GM23338 (cell line): ENCODE measurements around the gene GPC6. TPM values are rescaled to one million over a fixed set of nuclear protein-coding genes. Genes with fewer than 3 reads are reported as not detected.

ENCODE experiments used
- ATAC-seq: fragments of 200-7000 bp; cut with Tn5 transposase; 3 replicates; pipeline ENCODE4 v1.9.1; 2020
- DNase-seq: peaks from one replicate; pipeline ENCODE4 v3.0.0-alpha.2; 2015; ENCODE audit warnings: low spot score
- H2AFZ ChIP-seq: fragments of 200-600 bp; sonication (generic); 2 replicates; pipeline ENCODE4 v1.8.0; 2016; ENCODE audit warnings: antibody characterized with exemption, mild to moderate bottlenecking, moderate library complexity
- H3F3A ChIP-seq: fragments of 200-600 bp; sonication (generic); replicated peaks from 2 replicates; pipeline ENCODE4 v1.8.0; 2017; ENCODE audit warnings: antibody characterized with exemption, mixed run types, low read depth
- H3K27ac ChIP-seq: fragments of 200-600 bp; sonication (generic); 2 replicates; pipeline ENCODE4 v1.6.1; 2016; ENCODE audit warnings: low read depth
- H3K27me3 ChIP-seq: fragments of 200-600 bp; sonication (generic); 2 replicates; pipeline ENCODE4 v1.8.0; 2016; ENCODE audit warnings: mild to moderate bottlenecking, mixed run types, moderate library complexity; ENCODE audit not compliant: insufficient read depth
- H3K36me3 ChIP-seq: fragments of 200-600 bp; sonication (generic); 2 replicates; pipeline ENCODE4 v1.8.0; 2016; ENCODE audit warnings: mild to moderate bottlenecking; ENCODE audit not compliant: insufficient read depth
- H3K4me1 ChIP-seq: fragments of 200-600 bp; sonication (generic); 2 replicates; pipeline ENCODE4 v1.8.0; 2016; ENCODE audit warnings: mild to moderate bottlenecking, moderate library complexity; ENCODE audit not compliant: insufficient read depth
- H3K4me2 ChIP-seq: fragments of 200-600 bp; sonication (generic); 2 replicates; pipeline ENCODE4 v1.7.1; 2017; ENCODE audit warnings: mixed run types
- H3K4me3 ChIP-seq: fragments of 200-600 bp; sonication (generic); 2 replicates; pipeline ENCODE4 v1.6.1; 2016; ENCODE audit warnings: mixed run types
- H3K79me2 ChIP-seq: fragments of 200-600 bp; sonication (generic); replicated peaks from 2 replicates; pipeline ENCODE4 v1.8.0; 2017; ENCODE audit warnings: mild to moderate bottlenecking; ENCODE audit not compliant: insufficient read depth
- H3K9me2 ChIP-seq: fragments of 200-600 bp; sonication (generic); 2 replicates; pipeline ENCODE4 v1.8.0; 2017; ENCODE audit not compliant: insufficient read depth
- H4K20me1 ChIP-seq: fragments of 200-600 bp; sonication (generic); replicated peaks from 2 replicates; pipeline ENCODE4 v1.8.0; 2017; ENCODE audit warnings: mild to moderate bottlenecking; ENCODE audit not compliant: insufficient read depth
- H3K27ac Mint-ChIP-seq: 2 replicates; pipeline ENCODE4 v1.8.0; 2020; ENCODE audit warnings: inconsistent platforms, mild to moderate bottlenecking, moderate library complexity, mixed read lengths
- H3K27me3 Mint-ChIP-seq: 3 replicates; pipeline ENCODE4 v1.8.0; 2022; ENCODE audit warnings: low read depth, mild to moderate bottlenecking, moderate library complexity, mixed read lengths, inconsistent platforms; ENCODE audit not compliant: insufficient read depth, poor library complexity
- H3K36me3 Mint-ChIP-seq: 3 replicates; pipeline ENCODE4 v1.8.0; 2021; ENCODE audit warnings: low read depth, mild to moderate bottlenecking, inconsistent platforms, moderate library complexity, mixed read lengths
- H3K4me1 Mint-ChIP-seq: 3 replicates; pipeline ENCODE4 v1.8.0; 2020; ENCODE audit warnings: mild to moderate bottlenecking, inconsistent platforms, mixed read lengths
- H3K4me3 Mint-ChIP-seq: 3 replicates; pipeline ENCODE4 v1.8.0; 2021; ENCODE audit warnings: moderate library complexity, mild to moderate bottlenecking, inconsistent platforms, mixed read lengths
- H3K9me3 Mint-ChIP-seq: 3 replicates; pipeline ENCODE4 v1.8.0; 2020; ENCODE audit warnings: moderate library complexity, mild to moderate bottlenecking, inconsistent platforms, mixed read lengths
- EZH2phosphoT487 ChIP-seq: fragments of 200-600 bp; sonication (generic); IDR thresholded peaks from one replicate; pipeline ENCODE4 v1.8.1; 2018; ENCODE audit warnings: antibody characterized with exemption; ENCODE audit not compliant: unreplicated experiment
- NANOG ChIP-seq: IDR thresholded peaks from 2 replicates; pipeline ENCODE4 v1.6.1; 2016; ENCODE audit warnings: antibody characterized with exemption, borderline replicate concordance
- ZNF331 ChIP-seq: fragments of 250-450 bp; sonication (Bioruptor Pico); IDR thresholded peaks from 2 replicates; pipeline ENCODE4 v1.5.0; 2020; ENCODE audit warnings: low read depth, mild to moderate bottlenecking, moderate library complexity
- polyA plus RNA-seq: library from polyadenylated mRNA; unstranded; fragments of >200 nt; fragmentation: Nextera tagmentation; extraction: Ambion mirVana; gene quantifications from 2 replicates; pipeline ENCODE4 v1.2.1, GENCODE V29; 2016
- total RNA-seq: library from RNA; depleted of rRNA; stranded (reverse); fragments of >200 nt; shearing (Covaris generic); gene quantifications from 2 replicates; pipeline ENCODE4 v1.2.3, GENCODE V29; 2014
- TF ChIP-seq, protein P1 (sequence below): fragments of 250-450 bp; sonication (Bioruptor Pico); IDR thresholded peaks from 2 replicates; pipeline ENCODE4 v1.5.0; 2020; ENCODE audit warnings: mild to moderate bottlenecking, moderate library complexity
- TF ChIP-seq, protein P2 (sequence below): IDR thresholded peaks from 2 replicates; pipeline ENCODE4 v1.6.1; 2016; ENCODE audit warnings: antibody characterized with exemption

Gene GPC6
- total and polyA plus RNA-seq, 2 experiments from 2014 or later: 6.4 to 28.6 TPM

- Histone ChIP-seq H3F3A (no peaks in the 10 kb centered on the region), H3K27ac (no peak overlapping the region), H3K36me3 (no peaks in the 10 kb centered on the region), H2AFZ (no peak overlapping the region), H3K4me2 (no peak overlapping the region), H3K9me2 (no peaks in the 10 kb centered on the region), H3K79me2 (no peaks in the 10 kb centered on the region), H3K4me1 (no peaks in the 10 kb centered on the region), H3K27me3 (no peaks in the 10 kb centered on the region), H4K20me1 (no peaks in the 10 kb centered on the region), H3K4me3 (no peak overlapping the region)
- Mint-ChIP-seq H3K27ac (no peak overlapping the region), H3K4me1 (peaks cover 11% of the 10 kb centered on the region), H3K9me3 (peaks cover 16% of the 10 kb centered on the region), H3K36me3 (peaks cover 13% of the 10 kb centered on the region; the same call in 2 of the 3 replicates), H3K4me3 (no peak overlapping the region), H3K27me3 (peaks cover 2% of the 10 kb centered on the region)
- TF ChIP-seq NANOG (no peak), EZH2phosphoT487 (no peak), ZNF331 (no peak)
- TF ChIP-seq, protein P1, sequence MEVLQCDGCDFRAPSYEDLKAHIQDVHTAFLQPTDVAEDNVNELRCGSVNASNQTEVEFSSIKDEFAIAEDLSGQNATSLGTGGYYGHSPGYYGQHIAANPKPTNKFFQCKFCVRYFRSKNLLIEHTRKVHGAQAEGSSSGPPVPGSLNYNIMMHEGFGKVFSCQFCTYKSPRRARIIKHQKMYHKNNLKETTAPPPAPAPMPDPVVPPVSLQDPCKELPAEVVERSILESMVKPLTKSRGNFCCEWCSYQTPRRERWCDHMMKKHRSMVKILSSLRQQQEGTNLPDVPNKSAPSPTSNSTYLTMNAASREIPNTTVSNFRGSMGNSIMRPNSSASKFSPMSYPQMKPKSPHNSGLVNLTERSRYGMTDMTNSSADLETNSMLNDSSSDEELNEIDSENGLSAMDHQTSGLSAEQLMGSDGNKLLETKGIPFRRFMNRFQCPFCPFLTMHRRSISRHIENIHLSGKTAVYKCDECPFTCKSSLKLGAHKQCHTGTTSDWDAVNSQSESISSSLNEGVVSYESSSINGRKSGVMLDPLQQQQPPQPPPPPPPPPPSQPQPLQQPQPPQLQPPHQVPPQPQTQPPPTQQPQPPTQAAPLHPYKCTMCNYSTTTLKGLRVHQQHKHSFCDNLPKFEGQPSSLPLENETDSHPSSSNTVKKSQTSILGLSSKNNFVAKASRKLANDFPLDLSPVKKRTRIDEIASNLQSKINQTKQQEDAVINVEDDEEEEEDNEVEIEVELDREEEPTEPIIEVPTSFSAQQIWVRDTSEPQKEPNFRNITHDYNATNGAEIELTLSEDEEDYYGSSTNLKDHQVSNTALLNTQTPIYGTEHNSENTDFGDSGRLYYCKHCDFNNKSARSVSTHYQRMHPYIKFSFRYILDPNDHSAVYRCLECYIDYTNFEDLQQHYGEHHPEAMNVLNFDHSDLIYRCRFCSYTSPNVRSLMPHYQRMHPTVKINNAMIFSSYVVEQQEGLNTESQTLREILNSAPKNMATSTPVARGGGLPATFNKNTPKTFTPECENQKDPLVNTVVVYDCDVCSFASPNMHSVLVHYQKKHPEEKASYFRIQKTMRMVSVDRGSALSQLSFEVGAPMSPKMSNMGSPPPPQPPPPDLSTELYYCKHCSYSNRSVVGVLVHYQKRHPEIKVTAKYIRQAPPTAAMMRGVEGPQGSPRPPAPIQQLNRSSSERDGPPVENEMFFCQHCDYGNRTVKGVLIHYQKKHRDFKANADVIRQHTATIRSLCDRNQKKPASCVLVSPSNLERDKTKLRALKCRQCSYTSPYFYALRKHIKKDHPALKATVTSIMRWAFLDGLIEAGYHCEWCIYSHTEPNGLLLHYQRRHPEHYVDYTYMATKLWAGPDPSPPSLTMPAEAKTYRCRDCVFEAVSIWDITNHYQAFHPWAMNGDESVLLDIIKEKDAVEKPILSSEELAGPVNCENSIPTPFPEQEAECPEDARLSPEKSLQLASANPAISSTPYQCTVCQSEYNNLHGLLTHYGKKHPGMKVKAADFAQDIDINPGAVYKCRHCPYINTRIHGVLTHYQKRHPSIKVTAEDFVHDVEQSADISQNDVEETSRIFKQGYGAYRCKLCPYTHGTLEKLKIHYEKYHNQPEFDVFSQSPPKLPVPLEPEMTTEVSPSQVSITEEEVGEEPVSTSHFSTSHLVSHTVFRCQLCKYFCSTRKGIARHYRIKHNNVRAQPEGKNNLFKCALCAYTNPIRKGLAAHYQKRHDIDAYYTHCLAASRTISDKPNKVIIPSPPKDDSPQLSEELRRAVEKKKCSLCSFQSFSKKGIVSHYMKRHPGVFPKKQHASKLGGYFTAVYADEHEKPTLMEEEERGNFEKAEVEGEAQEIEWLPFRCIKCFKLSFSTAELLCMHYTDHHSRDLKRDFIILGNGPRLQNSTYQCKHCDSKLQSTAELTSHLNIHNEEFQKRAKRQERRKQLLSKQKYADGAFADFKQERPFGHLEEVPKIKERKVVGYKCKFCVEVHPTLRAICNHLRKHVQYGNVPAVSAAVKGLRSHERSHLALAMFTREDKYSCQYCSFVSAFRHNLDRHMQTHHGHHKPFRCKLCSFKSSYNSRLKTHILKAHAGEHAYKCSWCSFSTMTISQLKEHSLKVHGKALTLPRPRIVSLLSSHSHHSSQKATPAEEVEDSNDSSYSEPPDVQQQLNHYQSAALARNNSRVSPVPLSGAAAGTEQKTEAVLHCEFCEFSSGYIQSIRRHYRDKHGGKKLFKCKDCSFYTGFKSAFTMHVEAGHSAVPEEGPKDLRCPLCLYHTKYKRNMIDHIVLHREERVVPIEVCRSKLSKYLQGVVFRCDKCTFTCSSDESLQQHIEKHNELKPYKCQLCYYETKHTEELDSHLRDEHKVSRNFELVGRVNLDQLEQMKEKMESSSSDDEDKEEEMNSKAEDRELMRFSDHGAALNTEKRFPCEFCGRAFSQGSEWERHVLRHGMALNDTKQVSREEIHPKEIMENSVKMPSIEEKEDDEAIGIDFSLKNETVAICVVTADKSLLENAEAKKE (CRISPR knock-in tag): no peak
- TF ChIP-seq, protein P2, sequence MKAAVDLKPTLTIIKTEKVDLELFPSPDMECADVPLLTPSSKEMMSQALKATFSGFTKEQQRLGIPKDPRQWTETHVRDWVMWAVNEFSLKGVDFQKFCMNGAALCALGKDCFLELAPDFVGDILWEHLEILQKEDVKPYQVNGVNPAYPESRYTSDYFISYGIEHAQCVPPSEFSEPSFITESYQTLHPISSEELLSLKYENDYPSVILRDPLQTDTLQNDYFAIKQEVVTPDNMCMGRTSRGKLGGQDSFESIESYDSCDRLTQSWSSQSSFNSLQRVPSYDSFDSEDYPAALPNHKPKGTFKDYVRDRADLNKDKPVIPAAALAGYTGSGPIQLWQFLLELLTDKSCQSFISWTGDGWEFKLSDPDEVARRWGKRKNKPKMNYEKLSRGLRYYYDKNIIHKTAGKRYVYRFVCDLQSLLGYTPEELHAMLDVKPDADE: no peak
- DNase-seq: no peak
- ATAC-seq: no peak
These were observed 540.7 kb downstream of the GPC6 start for GRCh38 chr13:93767180-93767916.
